Measurements from ENCODE around the gene PI4KA. TPM values are rescaled to one million over a fixed set of nuclear protein-coding genes. Genes with fewer than 3 reads are reported as not detected.

The PI4KA gene
- total RNA-seq, 2 donors from 2014 or later, result 74.2 to 115 TPM

GRCh38 chr22:20745119-20745518 is 113.5 kb downstream of the PI4KA start:
- intact Hi-C loops (cut with DNase I), result no loop called here
- TF ChIP-seq, protein P1, sequence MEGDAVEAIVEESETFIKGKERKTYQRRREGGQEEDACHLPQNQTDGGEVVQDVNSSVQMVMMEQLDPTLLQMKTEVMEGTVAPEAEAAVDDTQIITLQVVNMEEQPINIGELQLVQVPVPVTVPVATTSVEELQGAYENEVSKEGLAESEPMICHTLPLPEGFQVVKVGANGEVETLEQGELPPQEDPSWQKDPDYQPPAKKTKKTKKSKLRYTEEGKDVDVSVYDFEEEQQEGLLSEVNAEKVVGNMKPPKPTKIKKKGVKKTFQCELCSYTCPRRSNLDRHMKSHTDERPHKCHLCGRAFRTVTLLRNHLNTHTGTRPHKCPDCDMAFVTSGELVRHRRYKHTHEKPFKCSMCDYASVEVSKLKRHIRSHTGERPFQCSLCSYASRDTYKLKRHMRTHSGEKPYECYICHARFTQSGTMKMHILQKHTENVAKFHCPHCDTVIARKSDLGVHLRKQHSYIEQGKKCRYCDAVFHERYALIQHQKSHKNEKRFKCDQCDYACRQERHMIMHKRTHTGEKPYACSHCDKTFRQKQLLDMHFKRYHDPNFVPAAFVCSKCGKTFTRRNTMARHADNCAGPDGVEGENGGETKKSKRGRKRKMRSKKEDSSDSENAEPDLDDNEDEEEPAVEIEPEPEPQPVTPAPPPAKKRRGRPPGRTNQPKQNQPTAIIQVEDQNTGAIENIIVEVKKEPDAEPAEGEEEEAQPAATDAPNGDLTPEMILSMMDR (IDR thresholded peaks at IDR 0.05), result no peak
- TF ChIP-seq POLR2AphosphoS5 (IDR thresholded peaks at IDR 0.05) (no peak), POLR2A (IDR thresholded peaks at IDR 0.05) (no peak)
- Histone ChIP-seq H3K4me3 (no peak overlapping the region), H3K27me3 (replicated peaks; ENCODE audit: insufficient read depth) (no peaks in the 10 kb centered on the region), H3K4me1 (replicated peaks) (peaks cover 8% of the 10 kb centered on the region), H3K36me3 (no peaks in the 10 kb centered on the region), H3K27ac (no peak overlapping the region), H3K9me3 (no peaks in the 10 kb centered on the region)
- DNase-seq (ENCODE audit: low spot score), result no peak
- 67% methylated on average over 3 of the region's 3 CpGs for WGBS

GRCh38 chr22:20744456-20744855 is 114.2 kb downstream of the PI4KA start:
- peaks cover 7% of the 10 kb centered on the region for H3K4me1 ChIP-seq (replicated peaks)
- TF ChIP-seq, protein P1 (IDR thresholded peaks at IDR 0.05), result no peak
- TF ChIP-seq POLR2AphosphoS5 (IDR thresholded peaks at IDR 0.05), result no peak
- no peak for TF ChIP-seq POLR2A (IDR thresholded peaks at IDR 0.05)
- intact Hi-C loops (cut with DNase I), result no loop called here
- no peaks in the 10 kb centered on the region for H3K36me3 ChIP-seq
- no peak for DNase-seq (ENCODE audit: low spot score)
- WGBS, result 83% methylated on average over 15 of the region's 15 CpGs
- no peak overlapping the region for H3K27ac ChIP-seq
- no peaks in the 10 kb centered on the region for H3K9me3 ChIP-seq
- no peak overlapping the region for H3K4me3 ChIP-seq
- H3K27me3 ChIP-seq (replicated peaks; ENCODE audit: insufficient read depth), result no peaks in the 10 kb centered on the region

- TF ChIP-seq POLR2AphosphoS5 (IDR thresholded peaks at IDR 0.05) (no peak), POLR2A (IDR thresholded peaks at IDR 0.05) (no peak)
- TF ChIP-seq, protein P1 (IDR thresholded peaks at IDR 0.05), result no peak
- 50% methylated on average over 2 of the region's 2 CpGs for WGBS
- intact Hi-C loops (cut with DNase I), result no loop called here
- Histone ChIP-seq H3K4me1 (replicated peaks) (no peaks in the 10 kb centered on the region), H3K27ac (no peak overlapping the region), H3K36me3 (no peaks in the 10 kb centered on the region), H3K4me3 (no peak overlapping the region), H3K9me3 (no peaks in the 10 kb centered on the region), H3K27me3 (replicated peaks; ENCODE audit: insufficient read depth) (no peaks in the 10 kb centered on the region)
- no peak for DNase-seq (ENCODE audit: low spot score)
These were observed 115.8 kb downstream of the PI4KA start for GRCh38 chr22:20742764-20743163.

- no peak for DNase-seq (ENCODE audit: low spot score)
- Histone ChIP-seq H3K4me3 (no peak overlapping the region), H3K27ac (no peak overlapping the region), H3K27me3 (replicated peaks; ENCODE audit: insufficient read depth) (no peaks in the 10 kb centered on the region), H3K36me3 (no peaks in the 10 kb centered on the region), H3K4me1 (replicated peaks) (no peaks in the 10 kb centered on the region), H3K9me3 (no peaks in the 10 kb centered on the region)
- TF ChIP-seq, protein P1 (IDR thresholded peaks at IDR 0.05), result peak in 3 of 4 experiments; percentile 41 to 47 (median 47)
- no peak for TF ChIP-seq POLR2A (IDR thresholded peaks at IDR 0.05)
- 66% methylated on average over 16 of the region's 16 CpGs for WGBS
- intact Hi-C loops (cut with DNase I), result no loop called here
These were observed 116.7 kb downstream of the PI4KA start for GRCh38 chr22:20741634-20742581.

Data from prostate gland (tissue), 2 donors.